ENCODE data around the gene AHI1. TPM values are rescaled to one million over a fixed set of nuclear protein-coding genes. Genes with fewer than 3 reads are reported as not detected.

Gene AHI1
- total and polyA plus RNA-seq, 2 donors (not counting 1 experiment from before 2014, with no cell fraction given), result 14.2 to 22.8 TPM

- Histone ChIP-seq H3K27me3 (ENCODE audit: control insufficient read depth, insufficient read depth, low read length) (no peaks in the 10 kb centered on the region), H3K4me1 (ENCODE audit: control insufficient read depth, extremely low read depth, insufficient read depth, low read length) (peaks cover 2% of the 10 kb centered on the region), H3K9ac (ENCODE audit: insufficient read depth, low read length) (no peak overlapping the region), H3K36me3 (ENCODE audit: control insufficient read depth, insufficient read depth, low read length) (no peaks in the 10 kb centered on the region), H3K79me2 (ENCODE audit: control insufficient read depth, insufficient read depth, low read length) (no peaks in the 10 kb centered on the region), H3K9me3 (ENCODE audit: control insufficient read depth, insufficient read depth, low read depth, low read length) (no peaks in the 10 kb centered on the region), H3K27ac (ENCODE audit: insufficient read depth, low read length) (no peak overlapping the region), H3K4me3 (replicated peaks in 1 of 4; ENCODE audit: control extremely low read depth in 1 of 4, insufficient read depth in 1 of 4, low read depth in 3 of 4, low read length in 4 of 4) (no peak overlapping the region), H4K20me1 (ENCODE audit: control insufficient read depth, extremely low read depth, insufficient read depth, low read length) (no peaks in the 10 kb centered on the region), H3K4me2 (ENCODE audit: extremely low read depth, insufficient read depth, low read length) (no peak overlapping the region), H2AFZ (ENCODE audit: low read length) (no peak overlapping the region)
- TF ChIP-seq EZH2 (IDR thresholded peaks at IDR 0.05; ENCODE audit: low read length, missing control alignments), result no peak
- no peak for TF ChIP-seq CTCF (conservative IDR thresholded peaks at IDR 0.05 in 1 of 2, IDR thresholded peaks at IDR 0.05 in 1 of 2; ENCODE audit: low read depth in 1 of 2, low read length in 2 of 2)
- DNase-seq (ENCODE audit: low read depth in 2 of 2), result peak; percentile 78 to 85
These were observed 78.4 kb downstream of the AHI1 start for GRCh38 chr6:135419162-135419561.

GRCh38 chr6:135418040-135418760, 79.3 kb downstream of the AHI1 start:
- no peak overlapping the region for H3K4me2 ChIP-seq (ENCODE audit: extremely low read depth, insufficient read depth, low read length)
- DNase-seq (ENCODE audit: low read depth in 2 of 2), result no peak

GRCh38 chr6:135412761-135413160, 84.8 kb downstream of the AHI1 start:
- Histone ChIP-seq H3K4me3 (replicated peaks in 1 of 4; ENCODE audit: control extremely low read depth in 1 of 4, insufficient read depth in 1 of 4, low read depth in 3 of 4, low read length in 4 of 4) (no peak overlapping the region), H2AFZ (ENCODE audit: low read length) (no peak overlapping the region), H3K4me1 (ENCODE audit: control insufficient read depth, extremely low read depth, insufficient read depth, low read length) (no peaks in the 10 kb centered on the region), H3K27ac (ENCODE audit: insufficient read depth, low read length) (no peak overlapping the region), H3K27me3 (ENCODE audit: control insufficient read depth, insufficient read depth, low read length) (no peaks in the 10 kb centered on the region), H3K9me3 (ENCODE audit: control insufficient read depth, insufficient read depth, low read depth, low read length) (no peaks in the 10 kb centered on the region), H3K4me2 (ENCODE audit: extremely low read depth, insufficient read depth, low read length) (no peak overlapping the region), H3K36me3 (ENCODE audit: control insufficient read depth, insufficient read depth, low read length) (peaks cover 2% of the 10 kb centered on the region), H3K9ac (ENCODE audit: insufficient read depth, low read length) (no peak overlapping the region), H4K20me1 (ENCODE audit: control insufficient read depth, extremely low read depth, insufficient read depth, low read length) (no peaks in the 10 kb centered on the region), H3K79me2 (ENCODE audit: control insufficient read depth, insufficient read depth, low read length) (no peaks in the 10 kb centered on the region)
- TF ChIP-seq CTCF (conservative IDR thresholded peaks at IDR 0.05 in 1 of 2, IDR thresholded peaks at IDR 0.05 in 1 of 2; ENCODE audit: low read depth in 1 of 2, low read length in 2 of 2) (no peak), EZH2 (IDR thresholded peaks at IDR 0.05; ENCODE audit: low read length, missing control alignments) (no peak)
- peak in 1 of 2 donors; percentile 12 for DNase-seq (ENCODE audit: low read depth in 2 of 2)

More at GRCh38 chr6:135418040-135418760, 79.3 kb downstream of the AHI1 start:
- no peak overlapping the region for H3K9ac ChIP-seq (ENCODE audit: insufficient read depth, low read length)
- no peaks in the 10 kb centered on the region for H3K27me3 ChIP-seq (ENCODE audit: control insufficient read depth, insufficient read depth, low read length)
- no peaks in the 10 kb centered on the region for H3K9me3 ChIP-seq (ENCODE audit: control insufficient read depth, insufficient read depth, low read depth, low read length)
- H3K79me2 ChIP-seq (ENCODE audit: control insufficient read depth, insufficient read depth, low read length), result no peaks in the 10 kb centered on the region
- no peak for TF ChIP-seq EZH2 (IDR thresholded peaks at IDR 0.05; ENCODE audit: low read length, missing control alignments)
- TF ChIP-seq CTCF (conservative IDR thresholded peaks at IDR 0.05 in 1 of 2, IDR thresholded peaks at IDR 0.05 in 1 of 2; ENCODE audit: low read depth in 1 of 2, low read length in 2 of 2), result no peak
- no peak overlapping the region for H3K27ac ChIP-seq (ENCODE audit: insufficient read depth, low read length)
- peaks cover 2% of the 10 kb centered on the region for H3K4me1 ChIP-seq (ENCODE audit: control insufficient read depth, extremely low read depth, insufficient read depth, low read length)
- no peaks in the 10 kb centered on the region for H4K20me1 ChIP-seq (ENCODE audit: control insufficient read depth, extremely low read depth, insufficient read depth, low read length)
- H2AFZ ChIP-seq (ENCODE audit: low read length), result no peak overlapping the region
- no peaks in the 10 kb centered on the region for H3K36me3 ChIP-seq (ENCODE audit: control insufficient read depth, insufficient read depth, low read length)
- H3K4me3 ChIP-seq (replicated peaks in 1 of 4; ENCODE audit: control extremely low read depth in 1 of 4, insufficient read depth in 1 of 4, low read depth in 3 of 4, low read length in 4 of 4), result no peak overlapping the region
